ENCODE data around the gene DNPEP. TPM values are rescaled to one million over a fixed set of nuclear protein-coding genes. Genes with fewer than 3 reads are reported as not detected.

Gene DNPEP
- total and polyA plus RNA-seq, 3 donors from 2014 or later: 84.8 to 145 (median 90.2) TPM

DNA sequence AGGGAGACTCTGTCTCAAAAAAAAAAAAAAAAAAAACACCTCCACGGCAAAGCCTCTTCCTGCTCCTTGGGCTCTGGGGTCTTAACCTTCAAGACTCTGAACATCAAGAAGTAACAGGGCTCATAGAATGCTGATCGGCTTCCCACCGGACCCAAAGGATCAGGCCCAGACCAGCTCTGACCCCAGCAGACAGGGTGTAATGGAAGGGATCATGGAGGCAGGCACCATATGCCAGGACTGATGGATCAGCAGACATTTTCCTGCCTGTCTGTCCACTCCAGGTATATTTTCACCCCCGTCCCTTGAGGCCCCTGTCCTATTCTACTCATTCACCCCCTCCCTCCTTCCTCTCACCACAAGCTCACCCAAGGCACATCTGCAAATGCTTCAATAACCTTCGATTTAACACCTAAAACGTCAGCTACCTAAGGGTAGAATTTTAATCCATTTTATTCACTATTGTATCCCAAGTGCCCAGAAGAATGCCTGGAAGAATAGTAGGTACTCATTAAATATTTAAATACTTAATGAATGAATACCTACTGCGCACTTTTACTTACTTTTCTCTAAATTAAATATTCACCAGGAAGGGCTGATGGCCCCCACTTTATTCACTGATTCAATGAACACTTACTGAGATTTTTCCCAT is 42.4 kb upstream of the DNPEP start:
- intact Hi-C loops (cut with DNase I; ENCODE audit: low total_unique reads): no loop called here
- Histone ChIP-seq H3K27ac (no peak overlapping the region), H3K4me3 (no peak overlapping the region), H3K36me3 (ENCODE audit: low read depth, missing control alignments) (no peaks in the 10 kb centered on the region), H3K4me1 (no peaks in the 10 kb centered on the region), H3K27me3 (no peaks in the 10 kb centered on the region), H3K9me3 (no peaks in the 10 kb centered on the region)
- WGBS, 2 donors: 93 to 94% methylated on average over 7 of the region's 7 CpGs
- no peak for DNase-seq
- TF ChIP-seq POLR2A (IDR thresholded peaks at IDR 0.05): no peak
- TF ChIP-seq, protein P1, sequence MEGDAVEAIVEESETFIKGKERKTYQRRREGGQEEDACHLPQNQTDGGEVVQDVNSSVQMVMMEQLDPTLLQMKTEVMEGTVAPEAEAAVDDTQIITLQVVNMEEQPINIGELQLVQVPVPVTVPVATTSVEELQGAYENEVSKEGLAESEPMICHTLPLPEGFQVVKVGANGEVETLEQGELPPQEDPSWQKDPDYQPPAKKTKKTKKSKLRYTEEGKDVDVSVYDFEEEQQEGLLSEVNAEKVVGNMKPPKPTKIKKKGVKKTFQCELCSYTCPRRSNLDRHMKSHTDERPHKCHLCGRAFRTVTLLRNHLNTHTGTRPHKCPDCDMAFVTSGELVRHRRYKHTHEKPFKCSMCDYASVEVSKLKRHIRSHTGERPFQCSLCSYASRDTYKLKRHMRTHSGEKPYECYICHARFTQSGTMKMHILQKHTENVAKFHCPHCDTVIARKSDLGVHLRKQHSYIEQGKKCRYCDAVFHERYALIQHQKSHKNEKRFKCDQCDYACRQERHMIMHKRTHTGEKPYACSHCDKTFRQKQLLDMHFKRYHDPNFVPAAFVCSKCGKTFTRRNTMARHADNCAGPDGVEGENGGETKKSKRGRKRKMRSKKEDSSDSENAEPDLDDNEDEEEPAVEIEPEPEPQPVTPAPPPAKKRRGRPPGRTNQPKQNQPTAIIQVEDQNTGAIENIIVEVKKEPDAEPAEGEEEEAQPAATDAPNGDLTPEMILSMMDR (IDR thresholded peaks at IDR 0.05): no peak

DNA sequence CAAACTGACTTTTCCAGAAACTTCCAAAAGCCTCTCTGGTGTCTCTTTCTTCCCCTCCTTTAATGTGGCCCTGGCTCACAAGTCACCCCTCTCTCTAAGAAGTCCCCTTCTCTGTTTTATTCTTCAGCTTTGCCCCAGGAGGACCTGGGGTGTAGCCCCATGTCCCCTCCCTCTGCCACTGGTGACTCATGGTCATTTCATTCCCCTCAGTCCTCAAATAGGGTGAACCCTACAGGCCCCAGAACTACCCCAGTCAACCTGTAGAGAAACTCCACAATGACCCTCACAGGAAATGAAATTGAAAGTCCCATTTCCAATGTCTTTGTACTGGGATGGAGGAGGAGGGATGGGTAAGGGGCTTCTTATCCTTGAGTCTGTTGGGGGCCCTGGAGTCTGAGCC is 40.8 kb upstream of the DNPEP start:
- Histone ChIP-seq H3K4me3 (no peak overlapping the region), H3K27me3 (no peaks in the 10 kb centered on the region), H3K27ac (no peak overlapping the region), H3K36me3 (ENCODE audit: low read depth, missing control alignments) (no peaks in the 10 kb centered on the region), H3K4me1 (no peaks in the 10 kb centered on the region), H3K9me3 (no peaks in the 10 kb centered on the region)
- DNase-seq: no peak
- TF ChIP-seq, protein P1 (IDR thresholded peaks at IDR 0.05): no peak
- no peak for TF ChIP-seq POLR2A (IDR thresholded peaks at IDR 0.05)
- intact Hi-C loops (cut with DNase I; ENCODE audit: low total_unique reads): no loop called here

DNA sequence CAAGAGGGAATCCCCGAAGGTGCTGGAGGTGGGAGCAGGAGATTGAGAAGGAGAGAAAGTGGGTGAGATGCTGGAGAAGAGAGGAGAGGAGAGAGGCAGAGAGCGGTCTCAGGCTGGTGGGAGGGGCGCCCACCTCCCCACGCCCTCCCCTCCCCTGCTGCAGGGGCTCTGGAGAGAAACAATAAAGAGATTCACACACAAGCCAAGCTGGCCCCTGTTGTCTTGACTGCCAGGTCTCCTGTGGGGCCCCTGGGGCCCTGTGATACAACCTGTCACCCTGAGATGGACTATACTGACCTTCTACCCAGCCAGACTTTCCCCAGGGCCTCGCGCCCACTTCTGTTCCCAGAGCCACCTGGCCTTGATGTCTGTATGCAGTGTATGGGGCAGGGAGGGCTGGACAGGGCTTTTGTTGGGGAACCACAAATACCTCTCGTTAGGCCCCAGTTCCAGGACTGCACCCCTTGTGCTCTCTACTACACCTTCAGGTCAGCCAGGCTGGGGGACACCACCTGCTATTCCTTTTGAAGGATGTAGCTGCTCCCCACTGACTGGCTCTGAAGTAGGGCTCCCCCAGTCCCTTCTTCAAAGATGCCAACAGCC is 38.9 kb upstream of the DNPEP start:
- no peak for DNase-seq
- Histone ChIP-seq H3K27ac (no peak overlapping the region), H3K27me3 (no peaks in the 10 kb centered on the region), H3K9me3 (no peaks in the 10 kb centered on the region), H3K4me3 (no peak overlapping the region), H3K36me3 (ENCODE audit: low read depth, missing control alignments) (no peaks in the 10 kb centered on the region), H3K4me1 (no peaks in the 10 kb centered on the region)
- WGBS, 2 donors: 88 to 91% methylated on average over 7 of the region's 7 CpGs
- intact Hi-C loops (cut with DNase I; ENCODE audit: low total_unique reads): no loop called here
- TF ChIP-seq POLR2A (IDR thresholded peaks at IDR 0.05): no peak
- TF ChIP-seq, protein P1 (IDR thresholded peaks at IDR 0.05): no peak

DNA sequence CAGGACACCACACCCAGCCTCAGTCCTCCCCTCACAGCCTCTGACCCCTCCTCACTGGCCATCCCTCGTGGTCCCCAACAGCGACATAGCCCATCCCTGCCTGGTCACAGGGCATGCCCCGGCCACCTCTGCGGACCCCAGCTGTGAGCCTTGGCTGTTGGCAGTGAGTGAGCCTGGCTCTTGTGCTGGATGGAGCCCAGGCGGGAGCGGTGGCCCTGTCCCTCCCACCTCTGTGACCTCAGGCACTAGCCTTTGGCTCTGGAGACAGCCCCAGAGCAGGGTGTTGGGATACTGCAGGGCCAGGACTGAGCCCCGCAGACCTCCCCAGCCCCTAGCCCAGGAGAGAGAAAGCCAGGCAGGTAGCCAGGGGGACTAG is 38.3 kb upstream of the DNPEP start:
- no peak overlapping the region for H3K27ac ChIP-seq
- no peak for DNase-seq
- intact Hi-C loops (cut with DNase I; ENCODE audit: low total_unique reads): no loop called here
- no peaks in the 10 kb centered on the region for H3K4me1 ChIP-seq
- no peaks in the 10 kb centered on the region for H3K27me3 ChIP-seq
- no peaks in the 10 kb centered on the region for H3K9me3 ChIP-seq
- TF ChIP-seq, protein P1 (IDR thresholded peaks at IDR 0.05): no peak
- TF ChIP-seq POLR2A (IDR thresholded peaks at IDR 0.05): no peak
- WGBS, 2 donors: 87 to 98% methylated on average over 3 to 5 of the region's 7 CpGs
- H3K4me3 ChIP-seq: no peak overlapping the region
- H3K36me3 ChIP-seq (ENCODE audit: low read depth, missing control alignments): no peaks in the 10 kb centered on the region
